GM12878 (cell line): ENCODE measurements around the gene DTX3. TPM values are rescaled to one million over a fixed set of nuclear protein-coding genes. Genes with fewer than 3 reads are reported as not detected.

ENCODE experiments used
- ATAC-seq: fragments of 200-7000 bp; cut with Tn5 transposase; 3 replicates; pipeline ENCODE4 v1.9.1; 2020; ENCODE audit warnings: mild to moderate bottlenecking, moderate library complexity
- BruUV-seq: library from RNA; stranded (reverse); fragments of 400-500 nt; replicated peaks from 2 replicates; lab custom pipeline; 2021; lab: Mats Ljungman, UMichigan
- CTCF ChIA-PET: fragments of 300-600 bp; sonication (Branson Sonifier 250); formaldehyde crosslinking; extraction: SDS; loops from one replicate; lab custom pipeline; 2021; ENCODE audit warnings: inconsistent platforms; lab: Yijun Ruan, JAX
- POLR2A ChIA-PET: fragments of 350-600 bp; formaldehyde crosslinking; extraction: SDS; loops from one replicate; lab custom pipeline; 2021; ENCODE audit warnings: inconsistent platforms; lab: Charles Lee
- RAD21 ChIA-PET: fragments of 300-600 bp; sonication (Branson Sonifier 250); formaldehyde crosslinking; loops from one replicate; lab custom pipeline; 2023; ENCODE audit warnings: antibody characterized with exemption; ENCODE audit not compliant: unreplicated experiment; lab: Charles Lee
- SMC1A ChIA-PET: fragments of 300-600 bp; sonication (Branson Sonifier 250); formaldehyde crosslinking; loops from one replicate; lab custom pipeline; 2023; ENCODE audit not compliant: unreplicated experiment, uncharacterized antibody; lab: Charles Lee
- DNase-seq: peaks from one replicate; pipeline ENCODE4 v3.0.0-alpha.2; 2011; ENCODE audit warnings: low read depth, low spot score
- FAIRE-seq: peaks from 3 replicates; lab custom pipeline; 2011; peaks lifted over from hg19 to GRCh38; lab: Jason Lieb, UNC
- H2AFZ ChIP-seq: 2 replicates; pipeline ENCODE4 v1.6.0; 2011; ENCODE audit warnings: low read depth, low read length, control low read depth; ENCODE audit not compliant: control insufficient read depth
- H3K27ac ChIP-seq: 2 replicates; pipeline ENCODE4 v1.5.1; 2011; ENCODE audit warnings: control low read depth; ENCODE audit not compliant: control insufficient read depth, insufficient read depth
- H3K27me3 ChIP-seq, 2 experiments: replicated peaks in 1 of 2; 2 replicates each; pipeline versions ENCODE4 v1.6.0 to v1.6.1; 2011; ENCODE audit warnings: low read length in 1 of 2; ENCODE audit not compliant: control insufficient read depth in 2 of 2, insufficient read depth in 2 of 2
- H3K36me3 ChIP-seq, 2 experiments: 2 replicates each; pipeline ENCODE4 v1.5.1; 2011; ENCODE audit warnings: low read length in 1 of 2; ENCODE audit not compliant: control insufficient read depth in 2 of 2, insufficient read depth in 2 of 2
- H3K4me1 ChIP-seq: 2 replicates; pipeline ENCODE4 v1.6.1; 2011; ENCODE audit warnings: mild to moderate bottlenecking, low read length, moderate library complexity, mixed read lengths; ENCODE audit not compliant: control insufficient read depth, insufficient read depth
- H3K4me2 ChIP-seq: 2 replicates; pipeline ENCODE4 v1.6.0; 2011; ENCODE audit warnings: control low read depth; ENCODE audit not compliant: control insufficient read depth, insufficient read depth
- H3K4me3 ChIP-seq: fragments of 200-600 bp; sonication (generic); 2 replicates; pipeline ENCODE4 v1.5.1; 2016
- H3K79me2 ChIP-seq: 2 replicates; pipeline ENCODE4 v1.6.0; 2011; ENCODE audit warnings: low read length; ENCODE audit not compliant: control insufficient read depth, insufficient read depth
- H3K9ac ChIP-seq: 2 replicates; pipeline ENCODE4 v1.8.0; 2011; ENCODE audit warnings: low read length, control low read depth, mixed read lengths; ENCODE audit not compliant: control insufficient read depth, insufficient read depth
- H3K9me3 ChIP-seq: replicated peaks from 3 replicates; pipeline ENCODE4 v1.5.1; 2011; ENCODE audit warnings: mild to moderate bottlenecking, low read length; ENCODE audit not compliant: control insufficient read depth, insufficient read depth
- H4K20me1 ChIP-seq: 2 replicates; pipeline ENCODE4 v1.6.0; 2011; ENCODE audit not compliant: control insufficient read depth, insufficient read depth
- KAT2A ChIP-seq: conservative IDR thresholded peaks from 2 replicates; pipeline ENCODE4 v1.6.1; 2011; ENCODE audit warnings: low read depth, low read length; ENCODE audit not compliant: control insufficient read depth
- MXI1 ChIP-seq: fragments of 150-350 bp; IDR thresholded peaks from 2 replicates; pipeline ENCODE4 v1.6.1; 2011; ENCODE audit warnings: low read depth, mild to moderate bottlenecking, inconsistent platforms, low read length, improper control_type of control experiment
- NR2C2 ChIP-seq: IDR thresholded peaks from 2 replicates; pipeline ENCODE4 v1.6.1; 2011; ENCODE audit warnings: borderline replicate concordance, low read depth; ENCODE audit not compliant: control insufficient read depth, insufficient read length
- NRF1 ChIP-seq: conservative IDR thresholded peaks from 2 replicates; pipeline ENCODE4 v1.6.1; 2011; ENCODE audit warnings: mild to moderate bottlenecking, low read depth, low read length, improper control_type of control experiment
- SIN3A ChIP-seq: IDR thresholded peaks from 2 replicates; pipeline ENCODE4 v1.6.1; 2012; ENCODE audit warnings: low read depth, low read length, improper control_type of control experiment
- SKIL ChIP-seq: fragments of 450-650 bp; IDR thresholded peaks from 2 replicates; pipeline ENCODE4 v1.6.1; 2017; ENCODE audit warnings: mild to moderate bottlenecking, low read depth, inconsistent platforms; ENCODE audit not compliant: poor library complexity, severe bottlenecking
- SMAD1 ChIP-seq: fragments of 450-650 bp; IDR thresholded peaks from 2 replicates; pipeline ENCODE4 v1.6.1; 2018; ENCODE audit warnings: mild to moderate bottlenecking, low read depth; ENCODE audit not compliant: partially characterized antibody
- WGBS: methylation state at CpG from one replicate; pipeline ENCODE4 v1.1.6; 2016; ENCODE audit warnings: low lambda C conversion rate; ENCODE audit not compliant: insufficient replicate concordance, insufficient coverage; ENCODE audit errors: missing lambda C conversion rate; 5-methylcytosine and 5-hydroxymethylcytosine counted together
- in situ Hi-C: fragments of 300-500 bp; cut with MboI; formaldehyde crosslinking; loops from 9 replicates; pipeline ENCODE4 v1.14.3; 2018; ENCODE audit warnings: mixed read lengths
- intact Hi-C: fragments of 100-400 bp; cut with micrococcal nuclease; formaldehyde crosslinking; loops from one replicate; pipeline ENCODE4 v1.14.2; 2022; ENCODE audit not compliant: unreplicated experiment
- polyA plus RNA-seq, 11 experiments: library from polyadenylated mRNA; depleted of rRNA in 4 of 11; unstranded in 6 of 11; stranded (reverse) in 5 of 11; fragments of >200 nt; fragmentation: Nextera tagmentation in 4 of 11; fragmentation: Illumina TruSeq in 1 of 11; extraction: Ambion mirVana in 4 of 11; extraction: Trizol in 1 of 11; gene quantifications; 1 replicate in 1 of 11; 2 replicates in 10 of 11; pipeline versions ENCODE4 v1.2.1 to v1.2.3, GENCODE V29; 2011 to 2016; ENCODE audit warnings: inconsistent platforms in 2 of 11, missing spikeins in 2 of 11, low read depth in 1 of 11
- total RNA-seq, 4 experiments: library from RNA; depleted of rRNA in 3 of 4; stranded (reverse); fragments of >200 nt in 3 of 4; fragmentation: Illumina TruSeq in 1 of 4; extraction: Trizol in 1 of 4; gene quantifications; 2 replicates each; pipeline versions ENCODE4 v1.2.1 to v1.2.3, GENCODE V29; 2013 to 2021
- TF ChIP-seq, protein P1 (sequence below): fragments of 450-650 bp; IDR thresholded peaks from 2 replicates; pipeline ENCODE4 v1.6.1; 2018; ENCODE audit warnings: borderline replicate concordance, mild to moderate bottlenecking; ENCODE audit not compliant: partially characterized antibody
- TF ChIP-seq, protein P2 (sequence below): IDR thresholded peaks from 2 replicates; pipeline ENCODE4 v1.6.1; 2011; ENCODE audit warnings: mild to moderate bottlenecking, low read depth, low read length, moderate library complexity; ENCODE audit not compliant: insufficient replicate concordance

DTX3 gene
- total and polyA plus RNA-seq, 10 of the 15 experiments (the other 5 are each of a cell fraction or from before 2014, with no cell fraction given) = 1.1 to 13.6 (median 5.6) TPM

GRCh38 chr12:57577981-57578758 is 26.5 kb upstream of the DTX3 start:
- intact Hi-C loops = no loop called here
- RAD21 ChIA-PET = no interaction called here
- POLR2A ChIA-PET = no interaction called here
- ATAC-seq (no peak), FAIRE-seq (no peak), DNase-seq (no peak)
- Histone ChIP-seq H3K4me3 (no peak overlapping the region), H3K36me3 (no peaks in the 10 kb centered on the region), H3K4me1 (no peaks in the 10 kb centered on the region), H3K4me2 (no peak overlapping the region), H3K27me3 (no peaks in the 10 kb centered on the region; a peak in 2 of 4 replicates), H3K9ac (no peak overlapping the region), H3K9me3 (no peaks in the 10 kb centered on the region), H4K20me1 (no peaks in the 10 kb centered on the region), H3K27ac (no peak overlapping the region), H2AFZ (no peak overlapping the region), H3K79me2 (no peaks in the 10 kb centered on the region)
- CTCF ChIA-PET = interaction anchor here (0.7 to 2.2 kb wide), 2 partner anchors 43 to 119 kb away, joined by 3 to 5 read pairs; partner anchors contain the start of gene GLI1
- SMC1A ChIA-PET = no interaction called here
- 53% methylated on average over 12 of the region's 12 CpGs for WGBS
- no TSS peak for BruUV-seq
- in situ Hi-C loops = no loop called here
- TF ChIP-seq SIN3A (no peak), MXI1 (no peak), SKIL (no peak), KAT2A (no peak), NRF1 (no peak), SMAD1 (no peak), NR2C2 (no peak)
- TF ChIP-seq, protein P1, sequence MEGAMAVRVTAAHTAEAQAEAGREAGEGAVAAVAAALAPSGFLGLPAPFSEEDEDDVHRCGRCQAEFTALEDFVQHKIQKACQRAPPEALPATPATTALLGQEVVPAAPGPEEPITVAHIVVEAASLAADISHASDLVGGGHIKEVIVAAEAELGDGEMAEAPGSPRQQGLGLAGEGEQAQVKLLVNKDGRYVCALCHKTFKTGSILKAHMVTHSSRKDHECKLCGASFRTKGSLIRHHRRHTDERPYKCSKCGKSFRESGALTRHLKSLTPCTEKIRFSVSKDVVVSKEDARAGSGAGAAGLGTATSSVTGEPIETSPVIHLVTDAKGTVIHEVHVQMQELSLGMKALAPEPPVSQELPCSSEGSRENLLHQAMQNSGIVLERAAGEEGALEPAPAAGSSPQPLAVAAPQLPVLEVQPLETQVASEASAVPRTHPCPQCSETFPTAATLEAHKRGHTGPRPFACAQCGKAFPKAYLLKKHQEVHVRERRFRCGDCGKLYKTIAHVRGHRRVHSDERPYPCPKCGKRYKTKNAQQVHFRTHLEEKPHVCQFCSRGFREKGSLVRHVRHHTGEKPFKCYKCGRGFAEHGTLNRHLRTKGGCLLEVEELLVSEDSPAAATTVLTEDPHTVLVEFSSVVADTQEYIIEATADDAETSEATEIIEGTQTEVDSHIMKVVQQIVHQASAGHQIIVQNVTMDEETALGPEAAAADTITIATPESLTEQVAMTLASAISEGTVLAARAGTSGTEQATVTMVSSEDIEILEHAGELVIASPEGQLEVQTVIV = no peak
- TF ChIP-seq, protein P2, sequence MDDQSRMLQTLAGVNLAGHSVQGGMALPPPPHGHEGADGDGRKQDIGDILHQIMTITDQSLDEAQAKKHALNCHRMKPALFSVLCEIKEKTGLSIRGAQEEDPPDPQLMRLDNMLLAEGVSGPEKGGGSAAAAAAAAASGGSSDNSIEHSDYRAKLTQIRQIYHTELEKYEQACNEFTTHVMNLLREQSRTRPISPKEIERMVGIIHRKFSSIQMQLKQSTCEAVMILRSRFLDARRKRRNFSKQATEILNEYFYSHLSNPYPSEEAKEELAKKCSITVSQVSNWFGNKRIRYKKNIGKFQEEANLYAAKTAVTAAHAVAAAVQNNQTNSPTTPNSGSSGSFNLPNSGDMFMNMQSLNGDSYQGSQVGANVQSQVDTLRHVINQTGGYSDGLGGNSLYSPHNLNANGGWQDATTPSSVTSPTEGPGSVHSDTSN = no peak
